GM18520 (cell line): ENCODE data around the gene CCL26.

Experiments used
- ATAC-seq: cut with Tn5 transposase; IDR thresholded peaks from one replicate; pipeline ENCODE4 v1.9.1; 2021; ENCODE audit not compliant: unreplicated experiment

The CCL26 gene, protein sequence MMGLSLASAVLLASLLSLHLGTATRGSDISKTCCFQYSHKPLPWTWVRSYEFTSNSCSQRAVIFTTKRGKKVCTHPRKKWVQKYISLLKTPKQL

DNA sequence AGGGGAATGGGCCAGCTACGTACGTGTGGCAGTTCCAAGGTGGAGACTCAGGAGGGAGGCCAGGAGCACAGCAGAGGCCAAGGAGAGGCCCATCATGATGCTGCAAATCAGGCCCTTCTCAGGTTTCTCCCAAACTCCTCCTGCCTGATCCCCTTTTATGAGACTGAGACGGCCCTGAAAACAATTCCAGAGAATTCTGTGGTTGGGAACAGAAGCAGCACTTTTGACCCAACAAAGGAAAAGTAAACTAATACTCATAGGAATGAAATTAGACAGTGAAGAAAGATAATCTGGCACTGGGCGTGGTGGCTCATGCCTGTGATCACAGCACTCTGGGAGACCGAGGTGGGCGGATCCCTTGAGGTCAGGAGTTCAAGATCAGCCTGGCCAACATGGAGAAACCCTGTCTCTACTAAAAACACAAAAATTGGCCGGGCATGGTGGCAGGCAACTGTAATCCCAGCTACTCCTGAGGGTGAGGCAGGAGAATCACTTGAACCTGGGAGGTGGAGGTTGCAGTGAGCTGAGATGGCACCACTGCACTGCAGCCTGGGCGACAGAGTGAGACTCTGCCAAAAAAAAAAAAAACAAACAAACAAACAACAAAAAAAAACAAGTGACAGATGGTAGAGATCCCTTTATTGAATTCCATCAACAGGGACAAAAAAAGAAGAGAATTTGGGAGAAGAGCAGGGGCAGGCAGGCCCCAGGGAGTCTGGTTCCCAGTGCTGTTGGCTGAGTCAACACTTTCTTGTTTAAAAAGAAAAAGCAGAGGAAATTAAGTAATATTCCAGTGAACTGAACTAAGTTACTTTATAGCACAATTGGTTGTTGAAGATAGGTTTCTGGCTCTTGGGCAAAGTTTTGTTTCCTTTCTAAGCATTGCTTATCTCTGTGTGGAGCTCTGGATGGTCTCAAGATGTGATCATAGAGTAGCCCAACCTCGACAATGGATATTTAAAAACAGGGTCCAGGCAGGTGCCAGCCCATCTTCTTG, at the start of gene CCL26:
TSS of gene CCL26 (minus strand) at position 131 of the 997 bp plus-strand sequence. CDS start at position 96, 35 bp downstream.
- ATAC-seq: no peak

- no peak for ATAC-seq
These were observed 48.7 kb upstream of the CCL26 start for GRCh38 chr7:75820688-75821087.

GRCh38 chr7:75819711-75820110, 47.7 kb upstream of the CCL26 start:
- no peak for ATAC-seq

DNA sequence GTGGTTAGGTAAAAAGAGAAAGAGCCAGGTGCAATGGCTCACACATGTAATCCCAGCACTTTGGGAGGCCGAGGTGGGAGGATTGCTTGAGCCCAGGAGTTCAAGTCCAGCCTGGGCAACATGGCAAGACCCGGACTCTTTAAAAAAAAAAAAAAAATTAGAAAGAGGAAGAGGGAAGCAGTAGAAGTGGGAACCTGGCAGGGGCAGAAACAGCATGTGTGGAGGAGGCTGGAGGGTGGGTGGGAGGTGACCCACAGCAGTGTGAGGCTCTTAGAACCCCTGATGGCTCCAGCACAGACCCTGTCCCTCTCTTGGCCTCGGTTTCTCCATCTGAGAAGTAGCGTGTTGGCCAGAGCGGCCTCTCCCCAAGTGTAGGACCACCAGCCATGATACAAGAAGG, 46.5 kb upstream of the CCL26 start:
- ATAC-seq: no peak

- no peak for ATAC-seq
These were observed 45.1 kb upstream of the CCL26 start for GRCh38 chr7:75817116-75817515.

DNA sequence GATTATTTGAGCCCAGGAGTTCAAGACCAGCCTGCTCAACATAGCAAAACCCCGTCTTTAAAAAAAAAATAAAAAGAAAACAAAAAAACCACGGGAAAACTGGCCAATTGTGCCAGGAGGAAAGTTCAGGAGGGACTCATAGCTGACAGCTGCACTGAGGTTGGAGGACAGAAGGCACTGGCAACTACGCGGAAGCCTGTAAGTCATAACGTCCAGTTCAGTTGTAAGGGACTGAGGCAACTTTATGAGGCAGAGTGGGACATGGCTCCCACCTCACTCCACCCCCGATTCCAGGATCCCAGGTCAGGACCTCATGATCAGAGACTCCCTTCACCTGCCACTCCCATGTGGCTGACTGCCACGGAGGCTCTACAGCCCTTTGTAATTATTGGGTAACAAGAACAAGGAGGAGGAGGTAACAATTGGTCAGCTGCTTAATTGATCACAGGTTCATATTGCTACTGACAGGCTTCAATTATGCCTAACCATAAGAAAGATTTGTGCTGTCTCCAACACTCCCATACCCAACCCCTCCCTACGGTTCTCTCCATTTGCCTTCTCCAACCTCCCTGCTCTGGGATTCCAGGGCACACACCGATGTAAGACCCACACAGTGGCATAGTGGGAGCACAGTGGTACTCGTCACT, 43.5 kb upstream of the CCL26 start:
- no peak for ATAC-seq

- no peak for ATAC-seq
These were observed 42.5 kb upstream of the CCL26 start for GRCh38 chr7:75814407-75814947.

GRCh38 chr7:75813781-75814236, 41.8 kb upstream of the CCL26 start, which contains the start of gene CCL24:
CCL24 (minus strand) TSS chr7:75813806; CDS start chr7:75813715, 91 bp downstream.
- no peak for ATAC-seq

GRCh38 chr7:75813084-75813483, 41.1 kb upstream of the CCL26 start:
- ATAC-seq: no peak

DNA sequence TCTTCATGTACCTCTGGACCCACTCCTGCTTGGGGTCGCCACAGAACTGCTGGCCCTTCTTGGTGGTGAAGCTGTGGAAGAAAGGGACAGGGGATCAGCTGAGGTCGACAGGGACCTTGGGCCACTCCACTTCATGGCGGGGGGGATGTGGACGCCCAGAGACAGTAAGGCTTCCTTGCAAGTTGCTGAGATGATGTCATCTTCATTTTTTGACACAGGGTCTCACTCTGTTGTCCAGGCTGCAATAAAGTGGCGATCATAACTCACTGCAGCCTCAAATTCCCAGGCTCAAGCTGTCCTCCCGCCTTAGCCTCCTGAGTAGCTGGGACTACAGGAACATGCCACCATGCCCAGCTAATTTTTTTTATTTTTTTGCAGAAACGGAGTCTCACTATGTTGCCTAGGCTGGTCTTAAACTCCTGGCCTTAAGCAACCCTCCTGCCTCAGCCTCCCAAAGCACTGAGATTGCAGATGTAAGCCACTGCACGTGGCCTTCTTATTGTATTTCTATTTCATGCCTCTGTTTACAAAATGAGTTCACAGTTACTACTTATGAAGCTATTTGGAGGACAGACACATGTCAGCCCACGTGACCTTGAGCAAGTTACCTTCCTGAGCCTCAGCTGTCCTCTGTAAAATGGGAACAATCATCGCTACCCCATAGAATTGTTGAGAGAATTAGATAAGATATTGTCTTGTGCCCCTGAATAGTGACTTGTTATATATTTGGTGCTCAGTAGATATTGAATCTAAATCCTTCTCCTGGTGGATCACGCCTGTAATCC, 40.1 kb upstream of the CCL26 start:
- ATAC-seq: no peak

DNA sequence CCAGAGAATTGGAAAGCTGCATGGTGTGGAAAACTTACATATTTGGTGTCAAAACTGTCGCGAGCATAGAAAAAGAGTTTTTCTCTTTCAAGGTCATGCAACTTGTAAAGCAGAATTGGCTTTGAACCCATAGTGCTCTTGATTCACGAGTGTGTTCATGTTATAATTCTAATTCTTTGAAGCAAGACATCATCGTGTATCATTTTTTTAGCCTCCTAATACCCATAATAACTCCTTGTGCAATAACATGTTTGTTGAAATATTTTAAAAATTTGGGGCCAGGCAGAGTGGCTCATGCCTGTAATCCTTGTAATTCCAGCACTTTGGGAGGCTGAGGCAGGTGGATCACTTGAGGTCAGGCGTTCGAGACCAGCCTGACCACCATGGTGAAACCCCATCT, 37.4 kb upstream of the CCL26 start:
- no peak for ATAC-seq

DNA sequence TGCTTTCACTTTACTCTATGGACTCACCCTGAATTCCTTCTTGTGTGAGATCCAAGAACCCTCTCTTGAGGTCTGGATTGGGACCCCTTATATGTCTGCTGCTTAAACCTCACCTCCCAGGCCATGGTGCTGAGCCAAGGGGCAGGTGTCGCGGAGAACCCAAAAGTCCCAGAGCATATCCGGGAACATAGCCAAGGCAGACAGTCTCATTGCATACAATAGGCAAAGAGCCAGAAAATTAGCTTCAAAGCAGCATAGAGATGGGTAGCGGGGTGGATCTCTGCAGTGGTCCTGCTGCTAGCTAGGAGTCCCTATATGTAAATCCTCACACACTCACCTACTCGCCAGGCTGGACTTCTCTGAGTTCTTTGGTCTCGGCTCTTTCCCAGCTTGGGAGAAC, 36.1 kb upstream of the CCL26 start:
- ATAC-seq: no peak

GRCh38 chr7:75807452-75807851, 35.4 kb upstream of the CCL26 start:
- ATAC-seq: no peak

- no peak for ATAC-seq
These were observed 34.7 kb upstream of the CCL26 start for GRCh38 chr7:75806560-75807307.

DNA sequence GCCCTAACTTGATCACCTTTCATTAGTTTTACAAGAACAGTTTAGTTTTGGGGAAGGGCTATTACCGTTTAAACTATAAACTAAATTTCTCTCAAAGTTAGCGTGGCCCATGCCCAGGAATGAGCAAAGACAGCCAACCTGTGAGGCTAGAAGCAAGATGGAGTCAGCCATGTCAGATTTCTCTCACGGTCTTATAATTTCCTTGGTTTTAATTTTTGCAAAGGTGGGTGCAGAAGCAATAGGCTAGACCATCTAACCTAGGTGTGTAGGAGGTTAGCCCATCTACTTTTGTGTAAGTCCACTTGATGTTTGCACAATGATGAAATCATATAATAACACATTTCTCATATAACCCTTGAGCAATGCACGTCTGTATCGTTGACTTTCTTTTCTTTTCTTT, 32.7 kb upstream of the CCL26 start:
- ATAC-seq: no peak

DNA sequence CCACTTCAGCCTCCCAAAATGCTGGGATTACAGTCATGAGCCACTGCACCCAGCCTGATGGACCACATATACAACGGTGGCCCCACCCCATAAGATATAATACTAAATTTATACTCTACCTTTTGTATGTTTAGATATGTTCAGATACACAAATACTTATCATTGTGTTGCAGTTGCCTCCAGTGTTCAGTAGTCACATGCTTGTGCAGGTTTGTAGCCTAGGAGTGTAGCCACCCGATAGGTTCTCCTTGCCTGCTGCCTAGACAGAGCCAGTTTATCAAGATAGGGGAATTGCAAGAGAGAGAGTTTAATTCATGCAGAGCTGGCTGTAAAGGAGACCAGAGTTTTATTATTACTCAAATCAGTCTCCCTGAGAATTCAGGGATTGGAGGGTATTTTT, 32.0 kb upstream of the CCL26 start:
- ATAC-seq: no peak

DNA sequence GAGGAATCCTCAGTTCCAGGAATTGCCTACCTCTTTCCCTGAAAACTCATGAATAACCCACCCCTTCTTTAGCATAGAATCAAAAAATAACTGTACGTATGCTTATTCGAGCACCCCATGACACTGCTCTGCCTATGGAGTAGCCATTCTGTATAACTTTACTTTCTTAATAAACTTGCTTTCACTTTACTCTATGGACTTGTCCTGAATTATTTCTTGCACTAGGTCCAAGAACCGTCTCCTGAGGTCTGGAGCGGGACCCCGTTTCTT, 30.5 kb upstream of the CCL26 start:
- no peak for ATAC-seq

DNA sequence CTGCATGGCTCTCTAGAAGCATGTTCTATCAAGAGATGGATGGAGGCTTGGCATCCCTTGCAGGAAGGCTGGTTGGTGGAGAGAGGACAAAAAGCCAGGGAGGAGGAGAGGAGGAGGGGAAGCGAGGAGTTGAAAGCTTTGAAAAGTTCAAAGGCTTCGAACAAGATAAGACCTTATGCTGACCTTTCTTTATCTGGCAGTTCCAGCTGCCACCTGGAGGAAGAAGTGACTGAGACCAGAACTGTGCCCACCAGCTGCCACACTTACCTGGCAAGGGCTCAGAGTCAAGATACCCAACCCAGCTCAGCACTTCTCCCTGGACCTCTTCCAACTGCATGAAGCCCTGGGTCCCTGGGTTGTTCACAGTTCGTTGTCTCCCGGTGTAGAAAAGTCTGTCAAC, 26.8 kb upstream of the CCL26 start:
- ATAC-seq: no peak

DNA sequence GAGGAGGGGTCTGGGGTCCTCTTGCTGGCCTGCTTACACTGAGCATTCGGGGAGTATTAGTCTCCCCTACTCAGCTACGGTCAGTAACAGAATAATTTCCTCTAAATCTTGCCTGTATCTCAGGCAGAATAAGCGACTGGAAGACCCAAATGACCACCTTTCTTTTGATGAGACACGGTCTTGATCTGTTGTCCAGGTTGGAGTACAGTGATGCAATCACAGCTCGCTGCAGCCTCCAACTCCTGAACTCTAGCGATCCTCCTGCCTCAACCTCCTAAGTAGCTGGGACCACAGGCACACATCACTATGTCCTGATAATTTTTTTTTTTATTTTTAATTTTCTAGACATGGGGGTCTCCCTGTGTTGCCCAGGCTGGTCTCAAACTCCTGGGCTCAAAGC, 24.4 kb upstream of the CCL26 start:
- ATAC-seq: no peak

- no peak for ATAC-seq
These were observed 23.8 kb upstream of the CCL26 start for GRCh38 chr7:75795831-75796285.
